ENCODE measurements around the gene FRMD6.

The FRMD6 gene

GRCh38 chr14:51658441-51659173, 6.9 kb downstream of the FRMD6 start:
- TF ChIP-seq TCF4 (CRISPR knock-in tag; IDR thresholded peaks at IDR 0.05; ENCODE audit: borderline replicate concordance) (no peak), ZFP30 (CRISPR knock-in tag; IDR thresholded peaks at IDR 0.05) (no peak), BACH2 (CRISPR knock-in tag; IDR thresholded peaks at IDR 0.05; ENCODE audit: borderline replicate concordance) (no peak), ZC3H10 (CRISPR knock-in tag; IDR thresholded peaks at IDR 0.05) (no peak), CREB5 (CRISPR knock-in tag; IDR thresholded peaks at IDR 0.05; ENCODE audit: low read depth) (no peak), CSRNP3 (CRISPR knock-in tag; IDR thresholded peaks at IDR 0.05) (no peak), ESRRG (CRISPR knock-in tag; IDR thresholded peaks at IDR 0.05) (no peak), SNAI2 (CRISPR knock-in tag; IDR thresholded peaks at IDR 0.05) (no peak), ZNF565 (CRISPR knock-in tag; conservative IDR thresholded peaks at IDR 0.05; ENCODE audit: low read depth) (no peak), OSR1 (CRISPR knock-in tag; IDR thresholded peaks at IDR 0.05) (no peak), ISL1 (CRISPR knock-in tag; IDR thresholded peaks at IDR 0.05) (no peak), ARNTL (CRISPR knock-in tag; IDR thresholded peaks at IDR 0.05; ENCODE audit: borderline replicate concordance, low read depth) (no peak), ZNF70 (CRISPR knock-in tag; IDR thresholded peaks at IDR 0.05) (no peak), ZFP3 (CRISPR knock-in tag; IDR thresholded peaks at IDR 0.05) (no peak), TOX (CRISPR knock-in tag; IDR thresholded peaks at IDR 0.05; ENCODE audit: borderline replicate concordance) (no peak), TSHZ2 (CRISPR knock-in tag; IDR thresholded peaks at IDR 0.05) (no peak), POU6F1 (CRISPR knock-in tag; IDR thresholded peaks at IDR 0.05; ENCODE audit: borderline replicate concordance, low read depth) (no peak)

GRCh38 chr14:51660741-51661140, 9.0 kb downstream of the FRMD6 start:
- no peak for TF ChIP-seq TCF4 (CRISPR knock-in tag; IDR thresholded peaks at IDR 0.05; ENCODE audit: borderline replicate concordance)
- peak; percentile 4; the same call in 2 of the 3 replicates for ATAC-seq

More at GRCh38 chr14:51658441-51659173, 6.9 kb downstream of the FRMD6 start:
- no peak for ATAC-seq

- no peak for ATAC-seq
- TF ChIP-seq OSR1 (CRISPR knock-in tag; IDR thresholded peaks at IDR 0.05): no peak
- TF ChIP-seq ZC3H10 (CRISPR knock-in tag; IDR thresholded peaks at IDR 0.05): no peak
- TF ChIP-seq PPARA (CRISPR knock-in tag; IDR thresholded peaks at IDR 0.05; ENCODE audit: borderline replicate concordance): no peak
- no peak for TF ChIP-seq PATZ1 (CRISPR knock-in tag; IDR thresholded peaks at IDR 0.05; ENCODE audit: borderline replicate concordance)
- no peak for TF ChIP-seq TSHZ2 (CRISPR knock-in tag; IDR thresholded peaks at IDR 0.05)
- TF ChIP-seq ZNF8 (CRISPR knock-in tag; IDR thresholded peaks at IDR 0.05): no peak
- no peak for TF ChIP-seq ARNTL (CRISPR knock-in tag; IDR thresholded peaks at IDR 0.05; ENCODE audit: borderline replicate concordance, low read depth)
- no peak for TF ChIP-seq BACH2 (CRISPR knock-in tag; IDR thresholded peaks at IDR 0.05; ENCODE audit: borderline replicate concordance)
- no peak for TF ChIP-seq SNAI2 (CRISPR knock-in tag; IDR thresholded peaks at IDR 0.05)
- no peak for TF ChIP-seq CSRNP3 (CRISPR knock-in tag; IDR thresholded peaks at IDR 0.05)
- TF ChIP-seq CSDC2 (CRISPR knock-in tag; IDR thresholded peaks at IDR 0.05): no peak
- no peak for TF ChIP-seq TCF4 (CRISPR knock-in tag; IDR thresholded peaks at IDR 0.05; ENCODE audit: borderline replicate concordance)
- no peak for TF ChIP-seq ZNF565 (CRISPR knock-in tag; conservative IDR thresholded peaks at IDR 0.05; ENCODE audit: low read depth)
Observed at GRCh38 chr14:51661504-51661903, 9.8 kb downstream of the FRMD6 start.

All from SK-N-SH treated with all-trans-retinoic acid at 6 μM for 48 hours (cell line).